Measurements from ENCODE around the gene C19orf25. TPM values are rescaled to one million over a fixed set of nuclear protein-coding genes. Genes with fewer than 3 reads are reported as not detected.

C19orf25 gene
- total RNA-seq, 2 donors from 2014 or later, result 40.0 to 51.1 TPM

GRCh38 chr19:1460033-1460995 is 18.7 kb downstream of the C19orf25 start:
- no peaks in the 10 kb centered on the region for H3K4me1 Mint-ChIP-seq
- Histone ChIP-seq H3K36me3 (ENCODE audit: control insufficient read depth, insufficient read depth, low read length) (no peaks in the 10 kb centered on the region), H3K27ac (ENCODE audit: low read depth, low read length) (no peak overlapping the region), H3K4me3 (ENCODE audit: low read length) (no peak overlapping the region), H3K9ac (ENCODE audit: extremely low read depth, low read length, poor library complexity, severe bottlenecking) (no peak overlapping the region), H3K9me3 (ENCODE audit: control insufficient read depth, low read length) (no peaks in the 10 kb centered on the region), H3K4me1 (ENCODE audit: control insufficient read depth, insufficient read depth, low read length) (no peaks in the 10 kb centered on the region), H3K27me3 (ENCODE audit: control insufficient read depth, insufficient read depth, low read length, poor library complexity, severe bottlenecking) (peaks cover 47% of the 10 kb centered on the region)
- TF ChIP-seq CTCF (conservative IDR thresholded peaks at IDR 0.05), result no peak
- H3K27ac Mint-ChIP-seq, result no peak overlapping the region
- 88 to 92% methylated on average over 11 to 36 of the region's 36 CpGs for WGBS, 2 experiments (ENCODE audit: insufficient coverage in 1 of 2, insufficient read length in 1 of 2)
- H3K27me3 Mint-ChIP-seq (ENCODE audit: insufficient read depth), result peaks cover 62% of the 10 kb centered on the region
- H3K36me3 Mint-ChIP-seq (ENCODE audit: low read depth), result no peaks in the 10 kb centered on the region
- no peak overlapping the region for H3K4me3 Mint-ChIP-seq
- no peaks in the 10 kb centered on the region for H3K9me3 Mint-ChIP-seq
- DNase-seq, result no peak

GRCh38 chr19:1459479-1459878 is 19.5 kb downstream of the C19orf25 start:
- Mint-ChIP-seq H3K4me3 (no peak overlapping the region), H3K27me3 (ENCODE audit: insufficient read depth) (peaks cover 61% of the 10 kb centered on the region), H3K36me3 (ENCODE audit: low read depth) (no peaks in the 10 kb centered on the region), H3K27ac (no peak overlapping the region), H3K9me3 (no peaks in the 10 kb centered on the region), H3K4me1 (no peaks in the 10 kb centered on the region)
- Histone ChIP-seq H3K4me3 (ENCODE audit: low read length) (no peak overlapping the region), H3K9me3 (ENCODE audit: control insufficient read depth, low read length) (no peaks in the 10 kb centered on the region), H3K9ac (ENCODE audit: extremely low read depth, low read length, poor library complexity, severe bottlenecking) (no peak overlapping the region), H3K27me3 (ENCODE audit: control insufficient read depth, insufficient read depth, low read length, poor library complexity, severe bottlenecking) (peaks cover 39% of the 10 kb centered on the region), H3K36me3 (ENCODE audit: control insufficient read depth, insufficient read depth, low read length) (no peaks in the 10 kb centered on the region), H3K27ac (ENCODE audit: low read depth, low read length) (no peak overlapping the region), H3K4me1 (ENCODE audit: control insufficient read depth, insufficient read depth, low read length) (no peaks in the 10 kb centered on the region)
- TF ChIP-seq CTCF (conservative IDR thresholded peaks at IDR 0.05), result no peak
- 80 to 83% methylated on average over 1 to 9 of the region's 9 CpGs for WGBS, 2 experiments (ENCODE audit: insufficient coverage in 1 of 2, insufficient read length in 1 of 2)
- no peak for DNase-seq

- 91 to 92% methylated on average over 11 to 16 of the region's 16 CpGs for WGBS, 2 experiments (ENCODE audit: insufficient coverage in 1 of 2, insufficient read length in 1 of 2)
- no peak for TF ChIP-seq CTCF (conservative IDR thresholded peaks at IDR 0.05)
- Mint-ChIP-seq H3K4me1 (no peaks in the 10 kb centered on the region), H3K36me3 (ENCODE audit: low read depth) (no peaks in the 10 kb centered on the region), H3K4me3 (no peak overlapping the region), H3K9me3 (no peaks in the 10 kb centered on the region), H3K27ac (no peak overlapping the region), H3K27me3 (ENCODE audit: insufficient read depth) (peaks cover 59% of the 10 kb centered on the region)
- Histone ChIP-seq H3K9me3 (ENCODE audit: control insufficient read depth, low read length) (no peaks in the 10 kb centered on the region), H3K27ac (ENCODE audit: low read depth, low read length) (no peak overlapping the region), H3K9ac (ENCODE audit: extremely low read depth, low read length, poor library complexity, severe bottlenecking) (no peak overlapping the region), H3K36me3 (ENCODE audit: control insufficient read depth, insufficient read depth, low read length) (no peaks in the 10 kb centered on the region), H3K4me1 (ENCODE audit: control insufficient read depth, insufficient read depth, low read length) (no peaks in the 10 kb centered on the region), H3K27me3 (ENCODE audit: control insufficient read depth, insufficient read depth, low read length, poor library complexity, severe bottlenecking) (peaks cover 39% of the 10 kb centered on the region), H3K4me3 (ENCODE audit: low read length) (no peak overlapping the region)
- DNase-seq, result no peak
Observed at GRCh38 chr19:1457892-1458291, 21.1 kb downstream of the C19orf25 start.

All from endodermal cell (in vitro differentiated cells).